Coronary artery (tissue), 2 donors: Measurements from ENCODE around the gene ABCC5.

Source experiments
- DNase-seq: peaks from one replicate; pipeline ENCODE4 v3.0.0-alpha.2; 2017; ENCODE audit warnings: low spot score
- H3K27ac ChIP-seq, 2 donors: fragments of 200-600 bp; sonication (generic); one replicate each; pipeline ENCODE4 v1.5.1; 2016 to 2019
- H3K4me3 ChIP-seq: fragments of 200-600 bp; sonication (generic); 2 replicates; pipeline ENCODE4 v1.5.1; 2016; ENCODE audit warnings: mild to moderate bottlenecking, moderate library complexity
- TF ChIP-seq, protein P1 (sequence below): fragments of 200-600 bp; sonication (generic); IDR thresholded peaks from one replicate; pipeline ENCODE4 v1.5.1; 2019; ENCODE audit warnings: antibody characterized with exemption

The ABCC5 gene

GRCh38 chr3:183895774-183896173 lies 121.9 kb downstream of the ABCC5 start:
- DNase-seq, result no peak
- no peak overlapping the region for H3K4me3 ChIP-seq
- no peak overlapping the region for H3K27ac ChIP-seq
- TF ChIP-seq, protein P1, sequence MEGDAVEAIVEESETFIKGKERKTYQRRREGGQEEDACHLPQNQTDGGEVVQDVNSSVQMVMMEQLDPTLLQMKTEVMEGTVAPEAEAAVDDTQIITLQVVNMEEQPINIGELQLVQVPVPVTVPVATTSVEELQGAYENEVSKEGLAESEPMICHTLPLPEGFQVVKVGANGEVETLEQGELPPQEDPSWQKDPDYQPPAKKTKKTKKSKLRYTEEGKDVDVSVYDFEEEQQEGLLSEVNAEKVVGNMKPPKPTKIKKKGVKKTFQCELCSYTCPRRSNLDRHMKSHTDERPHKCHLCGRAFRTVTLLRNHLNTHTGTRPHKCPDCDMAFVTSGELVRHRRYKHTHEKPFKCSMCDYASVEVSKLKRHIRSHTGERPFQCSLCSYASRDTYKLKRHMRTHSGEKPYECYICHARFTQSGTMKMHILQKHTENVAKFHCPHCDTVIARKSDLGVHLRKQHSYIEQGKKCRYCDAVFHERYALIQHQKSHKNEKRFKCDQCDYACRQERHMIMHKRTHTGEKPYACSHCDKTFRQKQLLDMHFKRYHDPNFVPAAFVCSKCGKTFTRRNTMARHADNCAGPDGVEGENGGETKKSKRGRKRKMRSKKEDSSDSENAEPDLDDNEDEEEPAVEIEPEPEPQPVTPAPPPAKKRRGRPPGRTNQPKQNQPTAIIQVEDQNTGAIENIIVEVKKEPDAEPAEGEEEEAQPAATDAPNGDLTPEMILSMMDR, result no peak

- TF ChIP-seq, protein P1, result peak; percentile 25
- DNase-seq, result no peak
- Histone ChIP-seq H3K4me3 (no peak overlapping the region), H3K27ac (no peak overlapping the region)
These were observed 122.4 kb downstream of the ABCC5 start for GRCh38 chr3:183895296-183895695.

- H3K4me3 ChIP-seq, result no peak overlapping the region
- TF ChIP-seq, protein P1, result no peak
- DNase-seq, result no peak
- H3K27ac ChIP-seq, result no peak overlapping the region
These were observed 125.0 kb downstream of the ABCC5 start for GRCh38 chr3:183892610-183893214.

DNA sequence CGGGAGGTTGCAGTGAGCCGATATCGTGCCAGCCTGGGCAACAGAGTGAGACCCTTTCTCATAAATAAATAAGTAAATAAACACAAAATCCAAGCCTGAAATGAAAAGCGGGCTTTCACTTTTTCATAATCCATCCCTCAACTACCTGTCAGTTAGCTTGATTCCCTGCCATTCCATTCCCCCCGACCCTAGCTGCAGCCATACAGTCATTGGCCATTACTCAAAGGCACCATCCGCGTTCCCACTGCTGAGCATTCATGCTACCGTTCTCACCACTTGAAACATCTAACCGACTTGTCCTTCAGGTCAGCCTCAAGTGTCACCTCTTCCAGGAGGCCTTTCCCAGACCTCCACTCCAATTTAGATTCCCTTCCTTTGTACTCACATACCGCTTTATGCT lies 131.9 kb downstream of the ABCC5 start:
- TF ChIP-seq, protein P1, result no peak
- no peak overlapping the region for H3K4me3 ChIP-seq
- no peak for DNase-seq
- H3K27ac ChIP-seq, result peak overlapping the region in 1 of 2 donors; percentile 79

- peak within 1 kb of the TSS; percentile 89 for H3K4me3 ChIP-seq
- peak; percentile 97 for DNase-seq
- TF ChIP-seq, protein P1, result peak; percentile 89
- H3K27ac ChIP-seq, result peak within 1 kb of the TSS; percentile 76 to 79
These were observed 133.0 kb downstream of the ABCC5 start, which contains the start of gene PARL for GRCh38 chr3:183884427-183885296. TSS of gene PARL (minus strand) at chr3:183884880. CDS start at chr3:183884846, 34 bp downstream.

- TF ChIP-seq, protein P1, result no peak
- H3K27ac ChIP-seq, result peak overlapping the region; percentile 76 to 79
- no peak for DNase-seq
- H3K4me3 ChIP-seq, result peak overlapping the region; percentile 89
These were observed 133.6 kb downstream of the ABCC5 start for GRCh38 chr3:183884097-183884426.
